DMS153 treated with DMSO at 0.1 percent for 48 hours (cell line): Measurements from ENCODE around the gene SAMD4B.

Experiments used
- DNase-seq: peaks from one replicate; lab custom pipeline; 2025; ENCODE audit not compliant: unreplicated experiment; lab: John Stamatoyannopoulos, UW

SAMD4B gene

DNA sequence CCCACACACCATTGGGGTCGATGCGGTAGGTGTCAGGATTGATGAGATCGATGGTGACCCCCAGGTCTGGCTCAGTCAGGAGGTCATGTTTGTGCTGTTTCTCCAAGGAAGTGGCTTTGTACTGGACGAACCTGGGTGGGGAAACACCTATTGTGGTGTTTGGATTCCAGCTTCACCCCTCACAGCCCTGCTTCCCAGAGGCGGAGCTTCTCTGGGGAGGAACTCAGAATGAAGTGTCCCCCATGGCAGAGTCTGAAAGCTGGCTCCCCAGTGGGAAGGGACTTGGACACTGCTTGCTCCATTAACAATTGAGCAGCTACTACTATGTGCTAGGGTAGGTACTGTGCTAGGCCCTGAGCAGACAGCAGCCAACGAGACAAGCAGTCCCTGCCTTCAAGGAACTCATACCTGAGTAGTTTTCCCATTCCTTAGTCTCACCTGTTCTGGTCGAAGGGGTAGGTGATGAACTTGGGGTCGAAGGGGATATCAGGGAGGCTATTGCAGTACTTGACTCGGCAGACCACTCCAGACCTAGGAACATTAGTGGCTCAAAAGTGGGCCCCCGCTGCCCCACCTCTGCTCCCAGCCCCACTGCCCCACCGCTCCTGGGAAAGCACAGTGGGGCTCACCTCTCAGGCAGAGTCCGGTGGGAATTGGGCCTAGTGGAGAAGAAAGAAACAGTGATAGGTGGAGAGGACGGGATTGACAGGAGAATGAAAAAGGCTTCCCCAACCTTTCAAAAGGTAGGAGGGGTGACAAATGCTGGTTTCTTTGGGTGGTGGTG, 47.6 kb downstream of the SAMD4B start:
- DNase-seq = no peak

DNA sequence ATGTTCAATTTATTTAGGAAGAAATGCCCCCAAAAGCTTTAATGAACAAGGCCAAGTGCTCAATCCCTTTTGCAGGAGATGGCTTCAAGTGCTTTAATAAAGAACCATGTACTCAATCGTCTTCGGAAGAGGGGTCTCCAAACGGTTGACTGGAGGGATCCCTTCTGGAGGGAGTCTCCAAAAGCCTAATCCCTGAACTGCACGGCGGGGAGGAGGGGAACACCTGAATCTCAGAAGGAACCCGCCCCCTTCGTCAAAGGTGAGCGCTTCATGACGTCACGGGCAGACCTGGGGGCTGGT, 48.2 kb downstream of the SAMD4B start:
- peak; percentile 30 for DNase-seq

DNA sequence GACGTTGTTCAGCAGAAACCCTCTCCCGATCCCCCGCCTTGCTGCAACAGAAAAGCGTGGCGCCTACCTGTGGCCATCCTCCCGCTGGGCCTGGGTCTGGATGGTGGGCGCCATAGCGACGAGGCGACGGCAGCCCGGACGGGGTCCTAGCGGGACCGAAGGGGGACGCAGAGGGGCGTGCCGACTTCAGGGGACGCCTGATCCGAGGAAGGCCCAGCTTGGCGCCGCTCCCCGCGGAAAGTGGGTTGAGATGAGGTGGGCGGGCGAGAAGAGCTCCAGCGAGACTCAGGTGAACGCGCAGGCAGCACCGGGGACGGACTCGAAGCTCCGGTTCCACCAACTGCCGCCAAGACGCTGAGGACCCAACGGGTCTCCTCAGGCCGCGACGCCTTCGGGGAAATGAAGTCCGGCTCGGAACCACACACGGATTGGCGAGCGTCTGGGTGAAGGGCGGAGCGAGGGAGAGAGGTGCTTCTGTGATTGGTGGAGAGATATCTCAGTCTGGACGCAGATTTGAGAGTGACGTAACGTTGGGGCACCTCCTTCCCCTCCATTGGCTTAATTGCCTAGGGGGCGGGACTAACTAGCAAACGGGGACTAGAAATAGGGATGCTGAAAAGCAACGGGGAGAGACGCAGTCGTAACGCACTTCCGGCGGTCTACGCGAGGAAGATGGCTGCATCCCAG, 48.7 kb downstream of the SAMD4B start, which contains the start of the genes MED29 and PAF1:
TSS of gene MED29 (plus strand) at position 628 of the 687 bp plus-strand sequence. CDS start at position 673, 45 bp downstream.
TSS of gene PAF1 (minus strand) at position 356 of the 687 bp plus-strand sequence. CDS start at position 114, 242 bp downstream.
- DNase-seq = peak; percentile 98

DNA sequence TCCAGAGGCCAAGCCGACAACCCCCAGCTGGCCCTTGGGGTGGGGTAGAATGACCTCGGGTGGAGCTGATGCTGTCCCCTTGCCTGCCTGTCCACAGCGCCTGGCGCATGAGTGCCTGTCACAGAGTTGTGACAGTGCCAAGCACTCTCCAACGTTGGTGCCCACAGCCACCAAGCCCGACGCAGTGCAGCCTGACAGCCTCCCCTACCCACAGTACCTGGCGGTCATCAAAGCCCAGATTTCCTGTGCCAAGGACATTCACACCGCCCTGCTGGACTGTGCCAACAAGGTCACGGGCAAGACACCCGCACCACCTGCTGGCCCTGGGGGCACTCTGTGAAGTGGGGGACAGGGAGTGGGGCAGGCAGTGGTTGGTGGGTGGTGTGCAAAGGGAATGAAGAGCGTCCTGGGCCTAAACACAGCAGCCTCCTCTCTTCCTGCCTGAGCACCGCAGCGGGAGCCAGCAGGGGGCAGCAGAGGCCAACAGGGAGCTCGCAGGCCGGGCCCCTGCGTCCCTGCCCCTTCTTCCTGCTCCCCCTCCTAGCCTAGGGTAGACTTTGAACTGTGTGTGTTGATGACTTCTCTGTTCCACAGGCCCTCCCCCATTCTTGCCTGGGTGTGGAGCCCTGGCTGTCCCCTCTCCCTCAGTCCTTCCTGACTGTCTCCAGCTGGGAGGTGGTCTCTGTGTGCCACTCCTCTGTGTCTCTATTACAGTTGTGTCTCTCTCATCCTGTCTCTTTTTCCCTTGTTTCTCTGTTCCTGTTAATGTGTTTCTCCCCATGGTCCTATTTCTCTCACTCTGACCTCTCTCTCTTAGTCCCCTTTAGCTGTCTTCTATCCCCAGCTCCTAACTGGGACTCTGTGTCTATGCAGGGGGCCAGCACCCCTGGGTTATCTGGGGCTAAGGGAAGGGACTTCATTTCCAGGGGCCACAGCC, 55.4 kb downstream of the SAMD4B start:
- peak; percentile 78 for DNase-seq

DNA sequence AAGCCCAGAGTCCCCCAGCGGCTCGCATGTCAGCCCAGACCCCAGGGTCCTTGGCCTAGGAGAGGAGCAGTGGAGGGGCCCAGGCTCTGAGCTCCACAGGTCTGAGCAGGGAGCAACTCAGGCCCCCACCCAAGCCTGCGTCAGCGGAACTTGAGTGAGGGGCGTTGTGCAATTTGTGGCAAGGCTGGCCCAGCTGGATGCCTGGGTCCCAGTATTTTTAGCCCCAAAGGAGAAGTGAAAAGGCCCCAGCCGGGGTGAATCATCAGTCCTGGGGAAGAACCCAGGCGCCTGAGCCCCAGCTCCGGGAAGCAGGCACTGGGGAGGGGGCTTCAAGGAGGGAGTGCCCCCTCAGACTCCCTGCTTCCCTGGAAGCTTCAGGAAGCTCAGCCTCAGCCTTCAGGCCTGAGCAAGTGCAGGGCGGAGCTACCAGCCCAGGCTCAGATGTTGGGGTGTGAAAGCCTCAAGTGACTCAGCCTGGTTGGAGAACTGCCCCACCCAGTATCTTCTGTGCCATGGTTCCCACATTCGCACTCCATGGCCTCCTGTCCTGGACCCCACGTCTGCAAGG, 56.2 kb downstream of the SAMD4B start:
- no peak for DNase-seq

DNA sequence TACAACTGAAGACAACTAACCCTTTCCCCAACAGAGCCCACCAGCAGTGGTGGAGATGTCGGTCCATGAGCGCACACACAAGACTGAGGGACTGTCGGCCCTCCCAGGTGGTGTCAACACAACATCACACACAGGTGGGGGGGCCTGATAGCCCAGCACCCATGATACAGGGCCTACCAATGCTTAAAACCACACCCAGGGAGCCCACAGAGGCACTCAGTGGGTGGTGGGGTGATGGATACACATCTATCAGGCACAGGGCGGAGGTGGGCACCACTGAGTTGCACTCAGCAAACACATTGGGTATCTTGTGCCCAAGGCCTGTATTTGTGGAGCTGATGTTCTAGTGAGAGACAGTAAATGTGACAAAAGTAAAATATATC, 57.4 kb downstream of the SAMD4B start:
- no peak for DNase-seq

DNA sequence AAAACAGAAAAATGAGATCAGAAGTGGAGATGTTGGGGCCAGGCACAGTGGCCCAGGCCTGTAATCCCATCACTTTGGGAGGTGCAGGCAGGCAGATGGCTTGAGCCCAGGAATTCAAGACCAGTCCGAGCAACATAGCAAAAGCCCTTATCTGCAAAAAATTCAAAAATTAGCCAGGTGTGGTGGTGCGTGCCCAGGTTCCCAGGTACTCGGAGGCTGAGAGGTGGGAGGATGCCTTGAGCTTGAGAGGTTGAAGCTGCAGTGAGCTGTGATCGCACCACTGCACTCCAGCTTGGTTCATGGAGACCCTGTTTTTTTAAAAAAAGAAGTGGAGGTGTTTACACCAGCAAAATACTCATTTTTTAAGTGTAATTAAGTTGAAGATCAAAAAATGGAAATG, 57.8 kb downstream of the SAMD4B start:
- DNase-seq = no peak

DNA sequence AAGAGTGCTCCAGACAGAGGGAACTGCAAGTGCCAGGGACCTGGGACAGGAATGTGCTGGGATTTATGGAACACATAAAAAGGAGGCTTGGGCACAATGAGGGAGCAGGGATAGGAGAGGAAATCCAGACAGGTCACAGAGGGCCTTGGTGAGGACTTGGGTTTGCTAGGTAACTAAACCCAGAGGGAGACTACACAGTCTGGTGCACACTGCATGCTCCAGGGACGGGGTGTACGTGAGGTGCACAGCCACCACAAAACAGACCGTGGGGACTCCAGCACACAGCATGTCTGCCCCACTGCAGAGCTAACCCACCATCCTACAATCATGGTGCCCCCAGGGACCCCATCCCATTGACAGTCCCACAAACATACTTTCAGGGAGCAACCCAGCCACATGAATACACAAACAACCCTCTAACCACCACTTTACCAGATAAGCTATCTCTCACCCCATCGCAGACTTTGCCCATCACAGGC, 58.9 kb downstream of the SAMD4B start:
- no peak for DNase-seq

DNA sequence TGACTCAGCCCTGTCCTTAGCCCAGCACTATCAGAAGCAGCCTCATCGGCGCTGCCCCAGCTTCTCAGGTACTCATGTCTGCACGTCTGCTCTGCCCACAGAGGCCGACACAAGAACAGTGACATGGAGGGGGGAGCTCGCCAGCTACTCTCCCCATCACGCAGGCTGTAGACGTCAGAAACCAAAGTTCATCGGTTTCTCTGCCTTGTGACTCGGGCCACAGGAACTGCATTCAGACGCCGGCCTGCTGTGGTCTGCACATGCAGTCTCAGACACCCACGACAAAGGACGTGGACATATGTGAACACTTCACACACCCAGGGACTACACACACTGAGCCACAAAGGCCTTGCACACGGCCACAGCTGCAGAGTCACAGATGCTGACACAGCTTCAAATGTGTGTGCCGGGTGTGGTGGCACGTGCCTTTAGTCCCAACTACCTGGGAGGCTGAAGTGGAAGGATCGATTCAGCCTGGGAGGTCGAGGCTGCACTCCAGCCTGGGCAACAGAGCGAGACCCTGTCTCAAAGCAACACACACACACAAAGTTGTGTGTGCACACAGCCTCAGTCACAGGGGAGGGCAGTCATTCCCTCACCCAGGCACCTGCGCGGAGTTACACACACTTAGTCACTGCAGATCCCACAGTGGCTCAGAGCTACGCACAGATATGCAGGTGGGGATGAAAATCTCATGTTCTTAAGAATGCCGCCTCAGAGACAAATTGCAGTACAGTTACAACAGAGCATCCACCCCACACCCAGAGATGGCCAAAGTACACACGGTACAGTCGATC, 59.5 kb downstream of the SAMD4B start:
- no peak for DNase-seq

DNA sequence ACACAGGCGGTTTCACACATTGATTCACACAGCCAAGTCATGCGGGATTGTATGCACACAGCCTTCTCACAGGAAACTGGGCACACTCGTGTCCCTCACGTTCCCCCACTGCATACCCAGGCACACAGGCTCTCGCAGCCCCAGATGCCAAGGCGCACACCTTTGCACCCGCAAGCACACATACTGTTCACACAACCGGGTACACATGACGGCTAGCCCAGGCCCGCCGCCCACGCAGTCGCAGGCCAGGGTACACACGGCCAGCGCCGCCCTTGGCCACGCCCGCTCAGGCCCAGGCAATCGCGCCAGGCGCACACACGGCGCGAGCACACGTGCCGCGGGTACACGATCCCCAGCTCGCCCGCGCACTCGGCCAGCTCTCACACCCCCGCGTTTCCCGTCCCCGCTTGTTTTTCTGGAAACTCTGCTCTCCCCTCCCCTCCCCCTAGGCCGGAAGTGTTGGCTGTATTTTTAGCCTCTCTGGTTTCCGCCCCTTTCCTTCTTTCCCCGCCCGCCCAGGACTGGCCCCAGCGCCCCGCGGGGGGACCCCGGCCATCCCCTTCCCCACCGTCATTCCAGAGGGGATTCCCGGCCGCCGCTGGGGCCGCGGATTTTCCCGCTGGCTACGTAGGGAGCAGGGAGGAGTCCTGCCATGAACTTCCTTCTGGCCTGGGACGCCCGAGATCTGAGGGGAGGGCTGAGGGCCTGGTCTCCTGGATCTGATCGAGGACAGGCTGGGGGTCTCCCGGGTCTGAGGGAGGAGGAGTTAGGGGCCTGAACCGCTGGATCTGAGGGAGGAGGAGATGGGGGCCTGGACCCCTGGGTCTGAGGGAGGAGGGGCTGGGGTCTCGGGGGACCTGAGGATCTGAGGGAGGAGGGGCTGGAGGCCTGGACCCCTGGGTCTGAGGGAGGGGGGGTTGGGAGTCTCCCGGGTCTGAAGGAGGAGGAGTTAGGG, 60.4 kb downstream of the SAMD4B start:
- DNase-seq = peak; percentile 72

DNA sequence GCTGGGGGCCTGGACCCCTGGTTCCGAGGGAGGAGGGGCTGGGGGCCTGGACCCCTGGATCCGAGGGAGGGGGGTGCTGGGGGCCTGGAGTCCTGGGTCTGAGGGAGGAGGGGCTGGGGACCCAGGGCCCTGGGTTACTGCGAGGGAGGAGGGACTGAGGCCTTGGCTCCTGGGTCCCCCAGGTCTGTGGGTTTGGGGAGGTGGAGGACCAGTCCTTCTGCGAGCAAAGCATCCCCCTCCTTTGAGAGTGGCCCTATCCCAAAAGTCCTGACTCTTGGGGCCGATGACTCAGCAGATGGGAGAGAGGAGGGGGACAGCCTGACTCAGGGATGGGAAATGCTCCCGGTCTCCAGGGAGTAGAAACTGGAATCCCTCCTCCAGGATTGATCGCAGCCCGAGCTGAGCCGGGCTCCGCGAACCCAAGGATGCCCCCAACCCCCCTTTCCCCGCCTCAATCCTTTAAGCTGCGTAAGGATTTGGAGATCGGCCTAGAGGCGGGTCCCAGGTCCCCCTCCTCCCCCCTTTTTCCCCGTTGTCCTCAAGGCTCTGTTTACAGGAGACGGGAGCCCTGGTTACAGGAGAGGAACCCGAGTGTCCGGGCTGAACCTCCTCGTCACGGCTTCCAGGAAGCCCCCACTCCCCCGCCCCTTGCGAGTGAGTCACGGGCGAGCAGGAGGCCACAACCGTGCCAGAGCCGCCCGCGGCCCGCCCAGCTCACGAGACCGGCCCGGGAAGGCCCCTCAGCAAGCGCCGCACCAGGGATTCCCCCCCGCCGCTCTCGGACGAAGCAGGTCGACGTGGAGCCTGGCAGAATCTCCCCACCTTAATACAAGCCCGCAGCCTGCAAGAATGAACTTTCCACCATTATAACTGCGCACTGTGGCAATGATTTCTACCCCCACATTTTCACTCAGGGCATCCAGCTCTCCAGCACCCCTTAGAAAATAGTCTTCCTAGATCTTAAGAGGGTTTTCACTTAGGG, 61.4 kb downstream of the SAMD4B start:
- DNase-seq = peak; percentile 52

DNA sequence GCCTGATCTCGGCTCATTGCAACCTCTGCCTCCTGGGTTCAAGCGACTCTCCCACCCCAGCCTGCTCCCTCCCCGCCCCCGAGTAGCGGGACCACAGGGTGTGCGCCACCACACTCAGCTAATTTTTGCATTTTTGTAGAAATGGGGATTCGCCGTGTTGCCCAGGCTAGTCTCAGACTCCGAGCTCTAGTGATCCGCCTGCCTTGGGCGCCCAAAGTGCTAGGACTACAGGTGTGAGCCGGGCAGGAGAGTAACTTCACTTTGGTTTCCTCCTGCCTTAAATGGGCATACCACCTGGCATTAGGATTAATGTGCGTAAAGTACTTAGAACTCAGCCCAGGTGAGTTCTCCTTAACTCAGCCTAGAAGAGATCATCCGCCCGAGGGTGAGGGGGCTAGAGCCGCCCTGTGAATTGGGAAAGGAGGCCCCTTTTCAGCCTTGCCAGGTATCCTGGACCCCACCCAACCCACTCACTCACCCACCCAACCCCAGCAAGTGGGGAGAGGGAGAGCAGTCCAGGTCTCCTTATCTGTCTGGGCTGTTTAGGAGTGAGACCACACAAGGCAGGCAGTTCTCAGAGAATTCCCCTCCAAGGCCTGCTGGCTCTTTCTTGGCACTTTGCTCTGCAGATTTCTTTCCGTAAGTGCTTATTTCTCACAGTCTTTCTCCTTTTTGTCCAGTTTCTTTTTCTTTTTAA, 63.2 kb downstream of the SAMD4B start:
- no peak for DNase-seq

DNA sequence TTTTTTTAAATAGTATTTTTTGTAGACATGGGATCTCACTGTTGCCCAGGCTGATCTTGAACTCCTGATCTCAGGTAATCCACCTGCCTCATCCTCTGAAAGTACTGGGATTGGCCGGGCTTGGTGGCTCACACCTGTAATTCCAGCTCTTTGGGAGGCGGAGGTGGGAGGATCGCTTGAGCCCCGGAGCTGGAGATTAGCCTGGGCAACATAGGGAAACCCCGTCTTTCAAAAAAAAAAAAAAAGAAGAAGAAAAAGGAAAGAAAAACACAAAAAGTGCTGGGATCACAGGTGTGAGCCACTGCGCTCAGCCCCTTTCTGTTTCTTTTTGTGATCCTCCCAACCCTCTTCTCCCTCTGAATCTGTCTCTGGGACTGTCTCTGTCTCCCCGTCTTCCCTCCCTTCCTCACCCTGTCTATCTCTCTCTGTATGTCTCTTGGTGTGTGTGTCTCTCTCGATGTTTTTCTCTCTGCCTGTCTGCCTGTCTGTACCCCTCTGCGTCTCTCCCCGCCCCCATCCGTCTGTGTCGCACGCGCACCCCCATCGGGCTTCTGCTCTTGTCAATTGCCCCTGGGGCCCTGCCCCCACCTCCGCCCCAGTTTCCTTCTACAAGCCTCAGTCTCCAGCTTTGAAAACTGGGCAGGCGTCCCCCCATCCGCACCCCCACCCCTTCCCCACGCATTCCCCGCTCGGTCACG, 63.9 kb downstream of the SAMD4B start:
- DNase-seq = no peak

DNA sequence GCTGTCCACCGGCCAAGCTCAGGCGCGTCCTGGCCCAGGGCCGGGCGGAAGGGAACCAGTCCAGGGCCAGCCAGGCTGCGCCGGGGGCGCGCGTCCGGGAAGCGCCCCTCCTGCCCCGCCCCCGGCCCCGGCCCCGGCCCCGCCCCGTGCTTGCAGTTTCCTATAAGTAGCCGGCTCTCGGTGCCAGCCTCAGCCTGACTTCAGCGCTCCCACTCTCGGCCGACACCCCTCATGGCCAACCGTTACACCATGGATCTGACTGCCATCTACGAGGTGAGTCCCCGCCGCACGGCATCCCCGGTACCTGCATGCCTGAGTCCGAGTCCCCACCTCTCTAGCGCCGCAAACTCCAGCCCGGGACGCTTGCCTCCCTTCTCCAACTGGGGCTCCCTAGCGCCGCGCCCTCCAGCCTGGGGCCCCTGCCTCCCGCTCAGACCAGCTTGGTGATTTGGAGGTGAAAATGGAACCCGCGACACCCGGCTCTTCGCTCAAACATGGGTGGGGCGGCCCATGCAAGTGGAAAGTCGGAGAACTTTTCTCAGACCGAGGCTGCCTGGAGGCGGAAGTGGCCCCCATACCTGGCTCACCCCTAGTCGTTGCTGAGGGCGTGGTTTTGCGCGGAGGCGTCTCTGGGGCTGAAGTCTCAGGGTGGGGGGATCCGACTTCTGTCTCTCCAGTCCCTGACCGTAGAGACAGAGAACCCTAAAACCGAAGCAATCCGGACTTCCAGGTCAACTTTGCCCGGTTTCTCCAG, 64.6 kb downstream of the SAMD4B start, which contains the start of gene ZFP36:
TSS of gene ZFP36 (plus strand) at position 192 of the 754 bp plus-strand sequence. CDS start at position 250, 58 bp downstream.
- DNase-seq = peak; percentile 63

DNA sequence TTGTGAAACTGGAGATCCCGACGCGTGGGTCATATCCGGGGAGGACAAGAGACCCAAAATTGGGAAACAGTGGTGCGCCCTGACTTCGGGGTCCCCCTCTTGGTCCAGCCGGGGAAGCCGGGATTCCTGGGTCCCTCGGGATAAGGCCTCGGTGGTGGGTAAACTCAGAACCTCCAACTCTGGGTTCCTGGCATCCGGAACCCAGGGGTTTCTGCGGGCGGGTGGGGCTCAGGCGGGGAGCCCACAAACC, 65.1 kb downstream of the SAMD4B start:
- no peak for DNase-seq
